Endothelial cell of umbilical vein (primary cell): Measurements from ENCODE around the gene MS4A14. TPM values are rescaled to one million over a fixed set of nuclear protein-coding genes. Genes with fewer than 3 reads are reported as not detected.

Experiments used
- Bru-seq: library from RNA; stranded (reverse); fragments of 400-500 nt; gene quantifications from one replicate; lab custom pipeline; 2021; lab: Mats Ljungman, UMichigan
- BruChase-seq, 2 experiments: library from RNA; stranded (reverse); fragments of 400-500 nt; gene quantifications; one replicate each; lab custom pipeline; 2021; lab: Mats Ljungman, UMichigan
- BruUV-seq: library from RNA; stranded (reverse); fragments of 400-500 nt; replicated peaks from 2 replicates; lab custom pipeline; 2021; lab: Mats Ljungman, UMichigan
- CTCF ChIA-PET: fragments of 300-600, 350-600 bp; sonication (Branson Sonifier 250); formaldehyde crosslinking; loops from one replicate; lab custom pipeline; 2021; ENCODE audit warnings: antibody characterized with exemption, inconsistent platforms; lab: Charles Lee
- POLR2A ChIA-PET: fragments of 300-600, 350-600 bp; sonication (Branson Sonifier 250); formaldehyde crosslinking; loops from one replicate; lab custom pipeline; 2021; ENCODE audit warnings: antibody characterized with exemption, inconsistent platforms; lab: Charles Lee
- DNase-seq: peaks from one replicate; pipeline ENCODE4 v3.0.0-alpha.2; 2011; ENCODE audit warnings: low read depth, low spot score
- FAIRE-seq: peaks from 2 replicates; lab custom pipeline; 2011; peaks lifted over from hg19 to GRCh38; lab: Jason Lieb, UNC
- H2AFZ ChIP-seq: 2 replicates; pipeline ENCODE4 v1.6.0; 2012; ENCODE audit warnings: low read depth, low read length, control low read depth, inconsistent platforms
- H3K27ac ChIP-seq: 2 replicates; pipeline ENCODE4 v1.5.1; 2011; ENCODE audit warnings: low read depth, mild to moderate bottlenecking, control low read depth, low read length, moderate library complexity; ENCODE audit not compliant: insufficient read depth
- H3K27me3 ChIP-seq, 2 experiments: 2 replicates each; pipeline versions ENCODE4 v1.6.0 to v1.6.1; 2011; ENCODE audit warnings: low read length in 2 of 2, mixed read lengths in 1 of 2; ENCODE audit not compliant: control insufficient read depth in 2 of 2, insufficient read depth in 2 of 2
- H3K36me3 ChIP-seq, 2 experiments: 2 replicates in 1 of 2; 3 replicates in 1 of 2; pipeline ENCODE4 v1.5.1; 2011; ENCODE audit warnings: low read length in 2 of 2, mild to moderate bottlenecking in 1 of 2, moderate library complexity in 1 of 2; ENCODE audit not compliant: control insufficient read depth in 2 of 2, insufficient read depth in 2 of 2; ENCODE audit errors: extremely low read depth in 1 of 2
- H3K4me1 ChIP-seq: 3 replicates; pipeline ENCODE4 v1.5.1; 2011; ENCODE audit warnings: mild to moderate bottlenecking, low read length; ENCODE audit not compliant: control insufficient read depth, insufficient read depth; ENCODE audit errors: extremely low read depth
- H3K4me2 ChIP-seq: 2 replicates; pipeline ENCODE4 v1.6.1; 2011; ENCODE audit warnings: low read length, control low read depth, mixed read lengths; ENCODE audit not compliant: insufficient read depth
- H3K4me3 ChIP-seq, 3 experiments: fragments of 200-600 bp in 1 of 3; sonication (generic), shearing (Covaris generic) in 1 of 3; replicated peaks in 1 of 3; 2 replicates each; pipeline ENCODE4 v1.5.1; 2011 to 2016; ENCODE audit warnings: control low read depth in 3 of 3, low read length in 3 of 3, mild to moderate bottlenecking in 2 of 3, inconsistent platforms in 1 of 3, low read depth in 1 of 3, moderate library complexity in 1 of 3; ENCODE audit not compliant: insufficient read depth in 1 of 3
- H3K79me2 ChIP-seq: 2 replicates; pipeline ENCODE4 v1.6.0; 2012; ENCODE audit warnings: low read length, inconsistent platforms; ENCODE audit not compliant: control insufficient read depth, insufficient read depth
- H3K9ac ChIP-seq: replicated peaks from 2 replicates; pipeline ENCODE3; 2011; ENCODE audit warnings: low read length, control low read depth; ENCODE audit not compliant: insufficient read depth; ENCODE audit errors: extremely low read depth
- H3K9me1 ChIP-seq: replicated peaks from 3 replicates; pipeline ENCODE4 v1.6.0; 2011; ENCODE audit warnings: mild to moderate bottlenecking, low read length; ENCODE audit not compliant: control insufficient read depth, insufficient read depth; ENCODE audit errors: extremely low read depth
- H3K9me3 ChIP-seq: replicated peaks from 2 replicates; pipeline ENCODE4 v1.5.1; 2012; ENCODE audit warnings: low read length, inconsistent platforms; ENCODE audit not compliant: control insufficient read depth, insufficient read depth
- H4K20me1 ChIP-seq: replicated peaks from 2 replicates; pipeline ENCODE3; 2011; ENCODE audit warnings: mild to moderate bottlenecking, low read length; ENCODE audit not compliant: control insufficient read depth, insufficient read depth; ENCODE audit errors: extremely low read depth
- CTCF ChIP-seq, 2 donors: IDR thresholded peaks; 1 replicate in 1 of 2; 2 replicates in 1 of 2; pipeline ENCODE4 v1.5.1; 2011; ENCODE audit warnings: low read length in 2 of 2, mild to moderate bottlenecking in 2 of 2, moderate library complexity in 2 of 2, control low read depth in 1 of 2, inconsistent platforms in 1 of 2, low read depth in 1 of 2; ENCODE audit not compliant: insufficient read depth in 1 of 2; ENCODE audit errors: extremely low read depth in 1 of 2
- EZH2 ChIP-seq: IDR thresholded peaks from 2 replicates; pipeline ENCODE4 v1.6.1; 2012; ENCODE audit warnings: borderline replicate concordance, low read depth, mild to moderate bottlenecking, moderate library complexity, low read length, inconsistent platforms; ENCODE audit not compliant: severe bottlenecking
- FOS ChIP-seq: IDR thresholded peaks from 2 replicates; pipeline ENCODE4 v1.6.1; 2011; ENCODE audit warnings: mild to moderate bottlenecking, low read length, moderate library complexity, borderline replicate concordance; ENCODE audit not compliant: insufficient read depth
- GATA2 ChIP-seq: IDR thresholded peaks from 2 replicates; pipeline ENCODE4 v1.7.0; 2011; ENCODE audit warnings: low read depth, mild to moderate bottlenecking, moderate library complexity, mixed read lengths, low read length; ENCODE audit not compliant: insufficient read length, insufficient read depth
- JUN ChIP-seq: IDR thresholded peaks from 2 replicates; pipeline ENCODE4 v1.6.1; 2011; ENCODE audit warnings: borderline replicate concordance, low read depth; ENCODE audit not compliant: insufficient read length, insufficient read depth
- MYC ChIP-seq: IDR thresholded peaks from one replicate; pipeline ENCODE4 v1.6.1; 2011; ENCODE audit warnings: mild to moderate bottlenecking, low read depth, low read length
- POLR2A ChIP-seq: IDR thresholded peaks from 2 replicates; pipeline ENCODE4 v1.6.1; 2012; ENCODE audit warnings: low read depth, mild to moderate bottlenecking, control low read depth, low read length
- POLR2AphosphoS5 ChIP-seq: IDR thresholded peaks from 2 replicates; pipeline ENCODE4 v1.6.1; 2012; ENCODE audit warnings: low read depth, mild to moderate bottlenecking, control low read depth, low read length, moderate library complexity; ENCODE audit not compliant: insufficient read depth
- dilution Hi-C: fragments of 300-500 bp; cut with MboI; formaldehyde crosslinking; loops from one replicate; pipeline ENCODE4 v1.15.0; 2019; ENCODE audit warnings: low sequenced_read_pairs; ENCODE audit not compliant: extremely low pct_ligation_motif_present
- intact Hi-C: fragments of 100-400 bp; cut with micrococcal nuclease; formaldehyde crosslinking; loops from one replicate; pipeline ENCODE4 v1.10.0; 2022
- long read RNA-seq: library from polyadenylated mRNA; stranded (forward); transcript quantifications from one replicate; pipeline ENCODE4 v2.0.0, GENCODE V29; 2021
- polyA minus RNA-seq, 3 experiments: library from RNA; depleted of rRNA, polyadenylated mRNA; stranded (reverse); fragments of >200 nt; gene quantifications; 1 replicate in 1 of 3; 2 replicates in 2 of 3; pipeline ENCODE4 v1.2.3, GENCODE V29; 2011
- polyA plus RNA-seq, 4 experiments: library from polyadenylated mRNA; depleted of rRNA in 3 of 4; stranded (reverse) in 3 of 4; unstranded in 1 of 4; fragments of >200 nt; gene quantifications; 2 replicates each; pipeline versions ENCODE4 v1.2.1 to v1.2.3, GENCODE V29; 2011 to 2012; ENCODE audit warnings: missing spikeins in 1 of 4
- total RNA-seq: library from RNA; stranded (reverse); gene quantifications from 2 replicates; pipeline ENCODE4 v1.2.3, GENCODE V29; 2021
- TF ChIP-seq, protein P1 (sequence below): IDR thresholded peaks from 2 replicates; pipeline ENCODE4 v1.6.1; 2011; ENCODE audit not compliant: insufficient read depth, insufficient read length

Gene MS4A14, protein sequence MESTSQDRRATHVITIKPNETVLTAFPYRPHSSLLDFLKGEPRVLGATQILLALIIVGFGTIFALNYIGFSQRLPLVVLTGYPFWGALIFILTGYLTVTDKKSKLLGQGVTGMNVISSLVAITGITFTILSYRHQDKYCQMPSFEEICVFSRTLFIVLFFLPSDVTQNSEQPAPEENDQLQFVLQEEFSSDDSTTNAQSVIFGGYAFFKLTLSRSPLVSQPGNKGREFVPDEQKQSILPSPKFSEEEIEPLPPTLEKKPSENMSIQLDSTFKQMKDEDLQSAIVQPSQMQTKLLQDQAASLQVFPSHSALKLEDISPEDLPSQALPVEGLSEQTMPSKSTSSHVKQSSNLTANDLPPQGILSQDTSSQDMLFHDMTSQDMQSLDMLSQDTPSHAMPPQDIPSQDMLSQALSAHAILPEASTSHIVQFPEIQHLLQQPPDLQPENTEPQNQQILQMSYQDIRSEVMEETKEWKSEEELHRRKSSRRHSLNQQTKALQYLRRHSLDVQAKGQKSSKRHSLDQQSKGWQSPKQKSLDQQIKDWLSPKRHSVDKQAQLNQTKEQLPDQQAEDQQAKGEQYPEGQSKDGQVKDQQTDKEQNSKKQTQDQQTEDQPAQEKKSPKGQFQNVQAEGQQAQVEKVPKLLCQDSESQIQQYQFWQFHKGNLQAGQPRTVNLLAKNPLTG
- total RNA-seq, result not detected in 2 replicates
- not detected in 2 replicates for polyA plus RNA-seq
- polyA plus RNA-seq (2011; cell fraction: cytosol; rRNA removed), result not detected in 2 replicates
- polyA plus RNA-seq (2011; cell fraction: nucleus; rRNA removed), result not detected in 2 replicates
- not detected in 2 replicates for polyA plus RNA-seq (2012)
- polyA minus RNA-seq, result not detected in 2 replicates
- not detected for polyA minus RNA-seq (2011; cell fraction: cytosol; rRNA and poly(A)+ RNA removed)
- polyA minus RNA-seq (2011; cell fraction: nucleus; rRNA and poly(A)+ RNA removed), result not detected in 2 replicates
- Bru-seq, nascent RNA, result not detected
- not detected for BruChase-seq, experiment 1, labeled RNA remaining after a 6-hour chase
- not detected for BruChase-seq, experiment 2, labeled RNA remaining after a 2-hour chase
- long read RNA-seq, result 0 reads

GRCh38 chr11:60396382-60396781 is at the start of gene MS4A14:
MS4A14 (plus strand) TSS chr11:60396459; CDS start chr11:60396579, 120 bp downstream.
- no peak within 1 kb of the TSS for H3K27ac ChIP-seq
- POLR2A ChIA-PET, result no interaction called here
- CTCF ChIA-PET, result interaction anchor here (1.1 kb wide), 1 partner anchor 51 kb away, joined by 3 read pairs; no protein-coding TSS in a partner anchor

More at GRCh38 chr11:60396382-60396781, at the start of gene MS4A14:
- Histone ChIP-seq H2AFZ (no peak within 1 kb of the TSS), H4K20me1 (no peaks in the 10 kb centered on the region), H3K9me1 (no peaks in the 10 kb centered on the region), H3K36me3 (no peaks in the 10 kb centered on the region), H3K27me3 (no peaks in the 10 kb centered on the region), H3K4me2 (no peak within 1 kb of the TSS), H3K79me2 (no peaks in the 10 kb centered on the region), H3K4me1 (no peaks in the 10 kb centered on the region), H3K4me3 (no peak within 1 kb of the TSS), H3K9me3 (no peaks in the 10 kb centered on the region), H3K9ac (no peak within 1 kb of the TSS)
- TF ChIP-seq MYC (no peak), CTCF (IDR thresholded peaks at IDR 0.05; ENCODE audit: extremely low read depth in 1 of 2, insufficient read depth in 1 of 2, low read depth in 1 of 2, low read length in 2 of 2) (no peak), POLR2A (no peak), EZH2 (no peak), GATA2 (no peak), FOS (no peak), JUN (no peak), POLR2AphosphoS5 (no peak)
- TF ChIP-seq, protein P1, sequence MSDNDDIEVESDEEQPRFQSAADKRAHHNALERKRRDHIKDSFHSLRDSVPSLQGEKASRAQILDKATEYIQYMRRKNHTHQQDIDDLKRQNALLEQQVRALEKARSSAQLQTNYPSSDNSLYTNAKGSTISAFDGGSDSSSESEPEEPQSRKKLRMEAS, result no peak
- dilution Hi-C loops (no loop called here), intact Hi-C loops (no loop called here)
- BruUV-seq, result no TSS peak
- no peak for DNase-seq
- FAIRE-seq, result no peak
